Glutamatergic neuron (in vitro differentiated cells): ENCODE data around the gene FGD4. TPM values are rescaled to one million over a fixed set of nuclear protein-coding genes. Genes with fewer than 3 reads are reported as not detected.

ENCODE experiments used
- DNase-seq: peaks from one replicate; pipeline ENCODE4 v3.0.0; 2022
- H3K27ac Mint-ChIP-seq: one replicate; pipeline ENCODE4 v1.8.0; 2020; ENCODE audit warnings: mild to moderate bottlenecking, mixed read lengths, inconsistent platforms; ENCODE audit not compliant: unreplicated experiment
- H3K27me3 Mint-ChIP-seq: one replicate; pipeline ENCODE4 v1.8.0; 2020; ENCODE audit warnings: mild to moderate bottlenecking, moderate library complexity, mixed read lengths, inconsistent platforms; ENCODE audit not compliant: unreplicated experiment
- H3K36me3 Mint-ChIP-seq: one replicate; pipeline ENCODE4 v1.8.0; 2020; ENCODE audit warnings: mild to moderate bottlenecking, mixed read lengths, inconsistent platforms; ENCODE audit not compliant: unreplicated experiment
- H3K4me1 Mint-ChIP-seq: one replicate; pipeline ENCODE4 v1.8.0; 2020; ENCODE audit warnings: mild to moderate bottlenecking, low read depth, mixed read lengths, inconsistent platforms; ENCODE audit not compliant: unreplicated experiment
- H3K4me3 Mint-ChIP-seq: one replicate; pipeline ENCODE4 v1.8.0; 2020; ENCODE audit warnings: mild to moderate bottlenecking, mixed read lengths, inconsistent platforms; ENCODE audit not compliant: unreplicated experiment
- H3K9me3 Mint-ChIP-seq: one replicate; pipeline ENCODE4 v1.8.0; 2020; ENCODE audit warnings: mild to moderate bottlenecking, moderate library complexity, mixed read lengths, inconsistent platforms; ENCODE audit not compliant: unreplicated experiment
- total RNA-seq: library from RNA; stranded (reverse); fragmentation: NEBNext Ultra II Directional; extraction: Animal tissue kit (Norgen Biotek cat#: 25700); gene quantifications from one replicate; pipeline ENCODE4 v1.2.1, GENCODE V29; 2021; ENCODE audit not compliant: unreplicated experiment
- TF ChIP-seq, protein P1 (sequence below): fragments of 200-600 bp; sonication (generic); IDR thresholded peaks from one replicate; pipeline ENCODE4 v1.5.0; 2021; ENCODE audit not compliant: partially characterized antibody, unreplicated experiment

The FGD4 gene
- total RNA-seq, 1 donor from 2014 or later: 105 TPM

DNA sequence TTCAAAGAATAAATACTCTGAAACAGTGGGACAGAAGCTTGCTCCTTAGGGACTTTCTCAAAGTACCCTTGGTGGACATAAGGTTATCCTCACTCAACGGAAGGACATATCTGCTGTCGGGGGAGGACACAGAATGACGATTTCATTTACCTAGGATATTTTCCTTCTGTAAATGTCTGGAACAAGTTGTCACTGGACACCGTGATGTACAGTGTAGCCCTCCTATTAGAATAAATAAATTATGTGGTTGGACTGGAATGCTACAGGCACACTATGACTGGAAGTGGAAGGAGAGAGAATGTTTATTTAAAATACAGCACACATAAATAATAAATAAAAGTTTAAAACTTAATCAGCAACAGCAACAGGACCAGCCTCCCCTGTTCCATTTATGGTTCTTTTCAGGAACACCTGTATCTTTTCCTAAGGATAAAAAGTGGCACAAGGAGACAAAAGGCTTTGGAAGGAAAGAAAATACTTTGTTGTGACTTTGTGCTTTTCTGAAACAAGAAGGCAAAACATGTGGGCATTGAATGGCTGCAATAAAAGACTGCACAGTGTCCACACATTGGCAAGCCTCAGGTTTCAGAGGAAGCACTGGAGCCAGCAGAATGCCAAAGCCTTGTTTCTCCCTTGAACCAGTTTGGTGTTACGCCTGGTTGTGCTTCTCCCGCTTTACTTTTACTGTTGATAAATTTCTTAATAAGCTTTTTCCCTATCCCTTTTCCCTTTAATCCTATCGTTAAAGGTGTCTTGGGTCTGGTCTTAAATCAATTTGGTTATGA lies 36.8 kb downstream of the FGD4 start:
- Mint-ChIP-seq H3K4me3 (no peak overlapping the region), H3K27ac (no peak overlapping the region), H3K4me1 (peaks cover 16% of the 10 kb centered on the region), H3K27me3 (no peaks in the 10 kb centered on the region), H3K9me3 (no peaks in the 10 kb centered on the region), H3K36me3 (no peaks in the 10 kb centered on the region)
- TF ChIP-seq, protein P1, sequence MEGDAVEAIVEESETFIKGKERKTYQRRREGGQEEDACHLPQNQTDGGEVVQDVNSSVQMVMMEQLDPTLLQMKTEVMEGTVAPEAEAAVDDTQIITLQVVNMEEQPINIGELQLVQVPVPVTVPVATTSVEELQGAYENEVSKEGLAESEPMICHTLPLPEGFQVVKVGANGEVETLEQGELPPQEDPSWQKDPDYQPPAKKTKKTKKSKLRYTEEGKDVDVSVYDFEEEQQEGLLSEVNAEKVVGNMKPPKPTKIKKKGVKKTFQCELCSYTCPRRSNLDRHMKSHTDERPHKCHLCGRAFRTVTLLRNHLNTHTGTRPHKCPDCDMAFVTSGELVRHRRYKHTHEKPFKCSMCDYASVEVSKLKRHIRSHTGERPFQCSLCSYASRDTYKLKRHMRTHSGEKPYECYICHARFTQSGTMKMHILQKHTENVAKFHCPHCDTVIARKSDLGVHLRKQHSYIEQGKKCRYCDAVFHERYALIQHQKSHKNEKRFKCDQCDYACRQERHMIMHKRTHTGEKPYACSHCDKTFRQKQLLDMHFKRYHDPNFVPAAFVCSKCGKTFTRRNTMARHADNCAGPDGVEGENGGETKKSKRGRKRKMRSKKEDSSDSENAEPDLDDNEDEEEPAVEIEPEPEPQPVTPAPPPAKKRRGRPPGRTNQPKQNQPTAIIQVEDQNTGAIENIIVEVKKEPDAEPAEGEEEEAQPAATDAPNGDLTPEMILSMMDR: no peak
- no peak for DNase-seq

DNA sequence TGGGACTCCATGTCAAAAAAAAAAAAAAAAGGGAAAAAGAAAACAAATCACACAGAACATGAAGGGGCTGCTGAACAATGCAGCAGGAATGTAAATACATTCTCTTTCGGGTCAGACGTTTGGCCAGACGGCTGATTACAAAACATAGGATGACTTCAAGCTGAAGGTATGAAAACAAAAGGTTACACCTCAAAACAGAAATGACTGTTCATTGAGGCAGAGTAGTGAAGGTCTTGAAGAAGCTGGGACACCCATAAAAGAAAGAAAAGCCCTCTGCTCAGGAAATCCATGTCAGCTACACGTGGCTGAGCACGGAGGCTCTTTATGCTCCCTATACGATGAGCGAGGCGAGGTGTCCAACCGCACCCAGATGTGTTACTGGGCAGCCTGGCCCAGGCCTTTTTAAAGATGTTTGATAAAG lies 37.7 kb downstream of the FGD4 start:
- TF ChIP-seq, protein P1: no peak
- Mint-ChIP-seq H3K27me3 (no peaks in the 10 kb centered on the region), H3K9me3 (peaks cover 1% of the 10 kb centered on the region), H3K4me3 (no peak overlapping the region), H3K36me3 (no peaks in the 10 kb centered on the region), H3K27ac (no peak overlapping the region), H3K4me1 (peaks cover 16% of the 10 kb centered on the region)
- no peak for DNase-seq

DNA sequence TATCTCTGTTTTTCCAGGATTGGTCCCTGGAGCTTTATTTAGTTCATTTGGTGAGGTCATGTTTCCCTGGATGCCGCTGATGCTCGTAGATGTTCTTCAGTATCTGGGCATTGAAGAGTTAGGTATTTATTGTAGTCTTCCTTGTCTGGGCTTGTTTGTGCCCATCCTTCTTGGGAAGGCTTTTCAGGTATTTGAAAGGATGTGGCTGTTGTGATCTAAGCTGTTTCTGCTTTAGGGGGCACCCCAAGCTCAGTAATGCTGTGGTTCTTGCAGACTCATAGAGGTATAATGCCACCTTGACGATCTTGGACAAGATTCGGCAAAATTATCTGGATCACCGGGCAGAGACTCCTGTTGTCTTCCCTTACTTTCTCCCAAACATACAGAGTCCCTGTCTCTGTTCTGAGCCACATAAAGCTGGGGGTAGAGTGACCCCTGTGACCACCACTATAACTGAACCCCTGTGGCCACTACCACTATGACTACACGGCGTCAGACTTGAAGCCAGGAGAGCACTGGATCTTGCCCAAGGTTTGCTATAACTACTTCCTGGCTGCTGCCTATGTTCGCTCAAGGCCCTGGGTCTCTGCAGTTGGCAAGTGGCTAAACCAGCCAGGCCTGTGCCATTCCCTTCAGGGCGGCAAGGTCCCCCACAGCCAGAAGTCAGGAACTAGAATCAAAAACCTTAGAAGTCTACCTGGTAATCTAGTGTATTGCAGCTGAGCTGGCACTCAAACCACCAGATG lies 40.9 kb downstream of the FGD4 start:
- H3K27ac Mint-ChIP-seq: no peak overlapping the region
- TF ChIP-seq, protein P1: no peak
- peaks cover 3% of the 10 kb centered on the region for H3K9me3 Mint-ChIP-seq
- peaks cover 16% of the 10 kb centered on the region for H3K4me1 Mint-ChIP-seq
- H3K36me3 Mint-ChIP-seq: no peaks in the 10 kb centered on the region
- H3K4me3 Mint-ChIP-seq: no peak overlapping the region
- no peaks in the 10 kb centered on the region for H3K27me3 Mint-ChIP-seq
- no peak for DNase-seq

DNA sequence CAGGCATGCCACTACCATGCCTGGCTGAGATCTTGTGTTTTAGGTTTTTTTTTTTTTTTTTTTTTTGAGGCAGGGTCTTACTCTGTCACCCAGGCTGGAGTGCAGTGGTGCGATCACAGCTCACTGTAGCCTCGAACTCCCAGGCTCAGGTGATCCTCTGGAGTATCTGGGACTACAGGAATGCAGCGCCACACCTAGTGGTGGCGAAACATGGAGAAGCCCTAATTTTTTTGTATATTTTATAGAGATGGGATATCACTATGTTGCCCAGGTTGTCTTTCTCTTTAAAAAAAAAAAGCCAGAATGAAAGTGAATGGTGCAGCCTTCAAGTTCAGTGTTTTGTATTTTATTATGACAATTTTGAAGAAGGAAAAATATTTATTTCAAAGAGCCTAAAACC lies 44.1 kb downstream of the FGD4 start:
- TF ChIP-seq, protein P1: no peak
- Mint-ChIP-seq H3K4me3 (no peak overlapping the region), H3K27me3 (no peaks in the 10 kb centered on the region), H3K36me3 (no peaks in the 10 kb centered on the region), H3K4me1 (peaks cover 11% of the 10 kb centered on the region), H3K9me3 (peaks cover 7% of the 10 kb centered on the region), H3K27ac (no peak overlapping the region)
- DNase-seq: no peak

DNA sequence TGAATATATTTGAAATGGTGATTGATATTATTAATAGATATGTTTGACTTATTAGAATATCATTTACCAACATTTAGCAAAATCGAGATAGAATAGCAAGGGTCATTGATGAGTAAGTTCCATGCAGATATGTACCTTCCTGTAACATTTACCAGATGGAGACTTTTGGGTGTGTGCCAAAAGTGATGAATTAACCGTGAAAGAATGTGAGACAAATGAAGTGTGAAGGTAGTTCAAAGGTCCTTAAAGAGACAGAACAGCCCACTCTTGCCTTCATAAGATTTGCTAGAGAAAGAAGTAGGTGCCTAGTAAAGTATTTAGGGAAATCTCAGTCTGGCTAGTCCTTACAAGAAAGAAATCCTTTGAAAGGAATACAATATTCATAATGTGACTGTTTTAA lies 45.5 kb downstream of the FGD4 start:
- H3K36me3 Mint-ChIP-seq: no peaks in the 10 kb centered on the region
- H3K27me3 Mint-ChIP-seq: no peaks in the 10 kb centered on the region
- no peak overlapping the region for H3K27ac Mint-ChIP-seq
- no peak overlapping the region for H3K4me3 Mint-ChIP-seq
- H3K9me3 Mint-ChIP-seq: peaks cover 7% of the 10 kb centered on the region
- DNase-seq: no peak
- H3K4me1 Mint-ChIP-seq: peaks cover 6% of the 10 kb centered on the region
- TF ChIP-seq, protein P1: no peak
